Muscle of leg (tissue), 11 donors: Measurements from ENCODE around the gene CRYGN. TPM values are rescaled to one million over a fixed set of nuclear protein-coding genes. Genes with fewer than 3 reads are reported as not detected.

Experiments
- DNase-seq: peaks from one replicate; pipeline ENCODE4 v3.0.0; 2013
- H3K27ac ChIP-seq: one replicate; pipeline ENCODE4 v1.5.1; 2013; ENCODE audit warnings: mild to moderate bottlenecking, low read length, control low read depth
- H3K27me3 ChIP-seq: one replicate; pipeline ENCODE4 v1.6.1; 2013; ENCODE audit warnings: low read length; ENCODE audit not compliant: control insufficient read depth, insufficient read depth
- H3K36me3 ChIP-seq: one replicate; pipeline ENCODE4 v1.6.1; 2013; ENCODE audit warnings: low read length; ENCODE audit not compliant: control insufficient read depth, insufficient read depth
- H3K4me1 ChIP-seq: one replicate; pipeline ENCODE4 v1.6.1; 2013; ENCODE audit warnings: low read length; ENCODE audit not compliant: control insufficient read depth, insufficient read depth
- H3K4me3 ChIP-seq: one replicate; pipeline ENCODE4 v1.5.1; 2013; ENCODE audit warnings: low read length, control low read depth
- H3K9me3 ChIP-seq: replicated peaks from 2 replicates; pipeline ENCODE4 v1.6.1; 2013; ENCODE audit warnings: low read depth, low read length; ENCODE audit not compliant: control insufficient read depth
- WGBS: methylation state at CpG from one replicate; pipeline ENCODE4 v1.1.5; 2013; ENCODE audit warnings: missing lambda C conversion rate; ENCODE audit not compliant: insufficient coverage; 5-methylcytosine and 5-hydroxymethylcytosine counted together
- polyA plus RNA-seq, 8 donors: library from polyadenylated mRNA; unstranded; fragments of 120-200 nt; gene quantifications; one replicate each; pipeline versions ENCODE4 v1.2.1 to v1.2.3, GENCODE V29; 2013; ENCODE audit warnings: inconsistent platforms in 1 of 8, low replicate concordance in 1 of 8; ENCODE audit not compliant: insufficient read length in 8 of 8, insufficient read depth in 1 of 8
- total RNA-seq: library from RNA; stranded (reverse); fragments of 120-200 nt; gene quantifications from one replicate; pipeline ENCODE4 v1.2.4, GENCODE V29; 2013

The CRYGN gene
- total and polyA plus RNA-seq, 9 donors, result 0.05 to 0.41 (median 0.12) TPM; not detected in 3

DNA sequence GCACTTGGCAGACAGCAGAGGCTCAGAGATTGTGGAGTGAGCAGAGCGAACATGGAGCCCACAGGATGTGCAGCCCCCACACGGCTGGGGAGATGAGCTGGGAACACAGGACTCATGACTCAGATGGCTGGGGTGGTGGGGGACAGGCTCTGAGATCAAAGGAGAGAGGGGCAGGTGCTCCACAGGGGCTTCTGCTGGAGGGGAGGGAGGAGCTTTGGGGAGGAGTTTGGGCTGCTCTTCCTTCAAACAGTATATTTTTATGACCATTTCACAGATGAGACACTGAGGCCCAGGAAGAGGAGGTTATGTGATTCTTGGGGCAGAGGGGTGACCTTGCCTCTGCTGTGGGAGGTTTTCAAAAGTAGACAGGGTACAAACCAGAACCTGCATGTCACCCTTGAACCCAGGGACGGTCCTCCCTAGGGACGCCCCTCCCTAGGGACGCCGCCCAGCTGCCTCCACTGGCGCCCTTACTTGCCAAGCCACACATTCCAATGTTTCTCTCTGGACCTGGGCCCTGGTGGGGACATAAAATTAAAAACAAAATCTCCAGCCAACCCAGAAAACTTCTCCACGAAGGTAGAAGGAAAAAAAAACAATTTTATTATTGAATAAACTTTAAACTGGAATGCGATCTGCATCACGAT is 981 bp upstream of the CRYGN start:
- Histone ChIP-seq H3K4me1 (peaks cover 36% of the 10 kb centered on the region), H3K27ac (no peak overlapping the region), H3K9me3 (peaks cover 2% of the 10 kb centered on the region), H3K27me3 (peaks cover 22% of the 10 kb centered on the region), H3K4me3 (no peak overlapping the region), H3K36me3 (no peaks in the 10 kb centered on the region)
- DNase-seq, result no peak
- whole genome bisulfite sequencing, result 44% methylated on average over 5 of the region's 10 CpGs

GRCh38 chr7:151438864-151439601 is 908 bp downstream of the CRYGN start:
- Histone ChIP-seq H3K9me3 (peaks cover 2% of the 10 kb centered on the region), H3K27ac (no peak overlapping the region), H3K4me1 (peaks cover 42% of the 10 kb centered on the region), H3K36me3 (no peaks in the 10 kb centered on the region), H3K27me3 (peaks cover 22% of the 10 kb centered on the region), H3K4me3 (no peak overlapping the region)
- WGBS, result 91% methylated on average over 9 of the region's 17 CpGs
- no peak for DNase-seq

GRCh38 chr7:151437866-151438516 is 1.9 kb downstream of the CRYGN start:
- Histone ChIP-seq H3K27ac (no peak overlapping the region), H3K27me3 (peaks cover 22% of the 10 kb centered on the region), H3K36me3 (no peaks in the 10 kb centered on the region), H3K9me3 (peaks cover 2% of the 10 kb centered on the region), H3K4me3 (no peak overlapping the region), H3K4me1 (peaks cover 42% of the 10 kb centered on the region)
- WGBS, result 90% methylated on average over 20 of the region's 23 CpGs
- no peak for DNase-seq

DNA sequence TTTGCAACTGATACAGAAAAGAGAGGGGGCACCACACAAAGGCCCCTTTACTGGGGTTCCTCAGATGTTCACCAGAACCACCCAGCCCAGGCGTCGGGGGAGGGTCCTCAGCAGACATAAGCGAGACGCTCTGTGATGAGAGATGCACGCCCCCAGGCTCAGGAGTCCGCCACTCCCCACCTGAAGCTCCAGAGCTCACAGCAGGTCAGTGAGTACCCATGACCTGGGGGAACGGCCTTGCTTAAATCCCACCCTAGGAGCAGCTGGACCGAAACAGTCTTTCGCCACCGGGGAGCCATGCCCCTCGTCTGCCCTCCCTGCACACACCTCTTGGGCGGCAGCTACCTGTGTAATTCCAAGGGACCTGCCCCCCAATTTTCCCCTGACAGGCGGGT is 2.8 kb downstream of the CRYGN start:
- no peaks in the 10 kb centered on the region for H3K9me3 ChIP-seq
- peak overlapping the region; percentile 20 for H3K27ac ChIP-seq
- H3K36me3 ChIP-seq, result no peaks in the 10 kb centered on the region
- WGBS, result 84% methylated on average over 11 of the region's 13 CpGs
- H3K4me3 ChIP-seq, result no peak overlapping the region
- H3K4me1 ChIP-seq, result peaks cover 41% of the 10 kb centered on the region
- DNase-seq, result no peak
- peaks cover 22% of the 10 kb centered on the region for H3K27me3 ChIP-seq

DNA sequence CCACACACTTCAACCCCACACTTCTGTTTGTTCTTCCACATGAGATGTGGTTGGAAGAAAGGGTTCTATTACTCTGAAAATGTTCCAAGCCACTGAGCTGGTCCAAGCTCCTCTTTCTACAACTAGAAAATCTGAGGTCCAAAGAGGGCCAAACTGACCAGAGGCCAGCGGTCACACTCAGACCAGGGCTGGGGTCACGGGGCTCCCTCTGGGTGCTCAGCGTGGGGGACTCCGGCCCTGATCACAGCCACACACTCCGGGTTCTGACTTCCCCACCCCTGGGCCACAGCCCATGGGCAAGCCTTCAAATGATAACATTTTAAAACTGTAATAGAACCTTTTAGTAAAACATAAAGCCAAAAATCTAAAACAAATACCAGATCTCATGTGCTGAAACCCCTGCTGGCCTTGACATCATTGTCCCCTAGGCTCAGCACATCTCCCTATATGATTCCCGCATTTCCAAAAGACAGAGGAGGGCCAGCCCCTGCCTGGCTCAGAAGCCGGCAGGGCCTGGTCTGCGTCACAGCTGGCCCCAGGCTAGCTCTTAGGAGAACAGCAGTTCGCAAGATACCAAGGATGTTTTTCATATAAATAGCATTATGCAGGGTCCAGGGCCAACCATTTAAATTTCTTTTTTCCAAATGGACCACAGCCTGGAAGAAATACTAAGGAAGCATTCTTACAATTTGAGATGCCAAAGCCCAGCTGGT is 3.3 kb downstream of the CRYGN start:
- H3K36me3 ChIP-seq, result no peaks in the 10 kb centered on the region
- no peak overlapping the region for H3K4me3 ChIP-seq
- H3K4me1 ChIP-seq, result peaks cover 41% of the 10 kb centered on the region
- H3K27me3 ChIP-seq, result peaks cover 22% of the 10 kb centered on the region
- 58% methylated on average over 6 of the region's 9 CpGs for WGBS
- H3K9me3 ChIP-seq, result no peaks in the 10 kb centered on the region
- peak; percentile 83 for DNase-seq
- peak overlapping the region; percentile 60 for H3K27ac ChIP-seq

GRCh38 chr7:151435971-151436370 is 4.0 kb downstream of the CRYGN start:
- no peak overlapping the region for H3K4me3 ChIP-seq
- H3K27me3 ChIP-seq, result peaks cover 20% of the 10 kb centered on the region
- 89% methylated on average over 9 of the region's 15 CpGs for WGBS
- H3K9me3 ChIP-seq, result no peaks in the 10 kb centered on the region
- no peak overlapping the region for H3K27ac ChIP-seq
- H3K4me1 ChIP-seq, result peaks cover 37% of the 10 kb centered on the region
- DNase-seq, result no peak
- H3K36me3 ChIP-seq, result no peaks in the 10 kb centered on the region

GRCh38 chr7:151435103-151435916 is 4.6 kb downstream of the CRYGN start:
- Histone ChIP-seq H3K4me3 (no peak overlapping the region), H3K9me3 (no peaks in the 10 kb centered on the region), H3K4me1 (peaks cover 31% of the 10 kb centered on the region), H3K27me3 (peaks cover 13% of the 10 kb centered on the region), H3K36me3 (no peaks in the 10 kb centered on the region), H3K27ac (no peak overlapping the region)
- 80% methylated on average over 17 of the region's 20 CpGs for WGBS
- no peak for DNase-seq

DNA sequence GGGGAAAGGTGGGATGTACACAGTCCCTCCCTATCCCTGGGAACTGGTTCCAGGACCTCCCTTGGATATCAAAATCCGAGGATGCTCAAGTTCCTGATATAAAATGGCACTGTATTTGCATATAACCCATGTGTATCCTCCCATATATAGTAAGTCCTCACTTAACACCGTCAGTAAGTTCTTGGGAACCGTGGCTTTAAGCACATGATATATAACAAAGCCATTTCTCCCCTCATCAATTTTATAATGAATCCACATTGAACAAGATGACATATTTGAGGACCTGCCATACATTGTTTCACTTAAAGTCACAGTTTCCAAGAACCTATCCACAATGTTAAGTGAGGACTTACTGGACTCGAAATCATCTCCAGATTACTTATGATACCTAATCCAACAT is 5.4 kb downstream of the CRYGN start:
- no CpG with 5 or more reads among the region's 4 CpGs for WGBS
- H3K27me3 ChIP-seq, result peaks cover 7% of the 10 kb centered on the region
- peaks cover 31% of the 10 kb centered on the region for H3K4me1 ChIP-seq
- H3K36me3 ChIP-seq, result no peaks in the 10 kb centered on the region
- DNase-seq, result no peak
- no peak overlapping the region for H3K27ac ChIP-seq
- H3K9me3 ChIP-seq, result no peaks in the 10 kb centered on the region
- no peak overlapping the region for H3K4me3 ChIP-seq

GRCh38 chr7:151433721-151434400 is 6.1 kb downstream of the CRYGN start:
- H3K36me3 ChIP-seq, result no peaks in the 10 kb centered on the region
- H3K27me3 ChIP-seq, result no peaks in the 10 kb centered on the region
- H3K4me3 ChIP-seq, result no peak overlapping the region
- H3K4me1 ChIP-seq, result peaks cover 36% of the 10 kb centered on the region
- H3K27ac ChIP-seq, result no peak overlapping the region
- no peak for DNase-seq
- no peaks in the 10 kb centered on the region for H3K9me3 ChIP-seq
- WGBS, result 85% methylated on average over 12 of the region's 15 CpGs
